HG02642 (cell line): ENCODE data around the gene IL24.
"Not testable (repeated sequence)": the region's sequence is repeated elsewhere in the genome, so short reads cannot be mapped to it uniquely, and the experiment has no call there.

Experiments
- ATAC-seq: cut with Tn5 transposase; IDR thresholded peaks from one replicate; pipeline ENCODE4 v1.9.1; 2021; ENCODE audit warnings: mild to moderate bottlenecking; ENCODE audit not compliant: unreplicated experiment, poor library complexity

The IL24 gene

GRCh38 chr1:206897175-206897574 lies at the start of gene IL24:
Gene IL24, plus strand, starts transcription at chr1:206897443. Its CDS starts 390 bp downstream, at chr1:206897833.
- ATAC-seq, result no peak

- no peak for ATAC-seq
Measured at GRCh38 chr1:206847946-206848345, 49.3 kb upstream of the IL24 start.

- no peak for ATAC-seq
Measured at GRCh38 chr1:206850401-206850800, 46.8 kb upstream of the IL24 start.

DNA sequence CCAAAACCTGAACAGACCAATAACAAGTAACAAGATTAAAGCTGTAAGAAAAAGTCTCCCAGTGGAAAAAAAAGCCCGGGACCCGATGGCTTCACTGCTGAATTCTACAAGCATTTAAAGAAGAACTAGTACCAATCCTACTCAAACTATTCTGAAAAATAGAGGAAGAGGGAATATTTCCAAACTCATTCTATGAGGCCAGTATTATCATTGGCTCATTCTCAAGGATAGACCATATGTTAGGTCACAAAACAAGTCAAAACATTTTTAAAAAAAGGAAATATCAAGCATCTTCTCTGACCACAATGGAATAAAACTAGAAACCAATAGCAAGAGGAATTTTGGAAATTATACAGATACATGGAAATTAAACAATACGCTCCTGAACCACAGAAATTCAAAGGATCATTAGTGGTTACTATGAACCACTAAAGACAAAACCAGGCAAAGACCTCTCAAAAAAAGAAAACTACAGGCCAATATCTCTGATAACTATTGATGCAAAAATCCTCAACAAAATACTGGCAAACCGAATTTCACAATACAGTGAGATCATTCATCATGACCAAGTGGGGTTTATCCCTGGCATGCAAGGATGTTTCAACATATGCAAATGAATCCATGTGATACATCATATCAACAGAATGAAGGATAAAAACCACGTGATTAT lies 45.8 kb upstream of the IL24 start:
- ATAC-seq, result no peak

DNA sequence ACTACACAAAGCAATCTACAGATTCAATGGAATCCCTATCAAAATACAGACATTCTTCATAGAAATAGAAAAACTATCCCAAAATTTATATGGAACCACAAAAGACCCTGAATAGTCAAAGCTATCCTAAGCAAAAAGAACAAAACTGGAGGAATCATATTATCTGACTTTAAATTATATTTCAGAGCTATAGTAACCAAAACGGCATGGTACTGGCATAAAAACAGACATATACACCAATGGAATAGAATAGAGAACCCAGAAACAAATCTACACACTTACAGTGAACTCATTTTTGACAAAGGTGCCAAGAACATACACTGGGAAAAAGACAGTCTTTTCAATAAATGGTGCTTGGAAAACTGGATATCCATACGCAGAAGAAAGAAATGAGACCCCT lies 44.6 kb upstream of the IL24 start:
- ATAC-seq, result not testable (repeated sequence)

GRCh38 chr1:206853696-206854095 lies 43.5 kb upstream of the IL24 start:
- ATAC-seq, result not testable (repeated sequence)

GRCh38 chr1:206854401-206855129 lies 42.7 kb upstream of the IL24 start:
- no peak for ATAC-seq

GRCh38 chr1:206855859-206856258 lies 41.4 kb upstream of the IL24 start:
- ATAC-seq, result no peak

GRCh38 chr1:206856674-206857464 lies 40.4 kb upstream of the IL24 start:
- ATAC-seq, result no peak

DNA sequence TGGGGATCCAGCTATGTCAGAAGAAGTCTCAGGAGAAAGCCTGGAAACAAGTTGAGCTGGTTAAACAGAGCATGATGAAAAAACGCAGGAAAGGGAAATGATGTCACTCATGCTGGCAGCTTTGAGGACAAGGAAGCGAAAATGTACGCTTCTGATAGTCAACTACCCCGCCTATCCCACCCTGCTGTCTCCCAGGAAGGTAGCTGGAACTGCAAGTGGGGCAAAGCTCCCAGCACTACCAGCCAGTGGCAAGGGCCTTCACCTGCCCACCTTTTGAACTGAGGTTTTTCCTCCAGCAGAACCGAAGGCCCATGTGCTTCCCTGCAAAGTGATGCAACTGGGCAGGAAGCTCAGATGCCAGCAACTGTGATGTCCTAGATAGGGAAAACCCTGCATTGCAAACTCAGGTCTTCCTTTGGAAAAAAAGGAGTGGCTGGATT lies 38.1 kb upstream of the IL24 start:
- no peak for ATAC-seq

DNA sequence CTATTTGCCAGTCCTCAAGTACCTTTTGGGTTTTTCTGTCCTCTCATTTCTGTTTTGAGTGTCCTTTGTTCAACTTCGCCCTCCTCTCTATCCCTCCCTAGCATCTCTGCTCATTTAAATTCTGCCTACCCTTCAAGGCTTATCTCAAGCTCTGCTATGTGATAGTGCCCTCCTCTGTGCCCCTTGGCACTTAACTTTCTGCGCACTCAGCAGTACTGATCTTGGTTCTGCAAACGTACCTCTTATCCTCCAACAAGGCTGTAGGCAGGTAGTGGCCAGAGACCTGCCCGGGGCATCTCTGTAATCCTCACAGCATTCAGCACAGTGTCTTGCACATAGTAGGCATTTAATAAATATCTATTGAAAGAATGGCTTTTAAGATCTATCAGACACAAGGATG lies 37.1 kb upstream of the IL24 start:
- no peak for ATAC-seq

- no peak for ATAC-seq
Measured at GRCh38 chr1:206863266-206863665, 34.0 kb upstream of the IL24 start.

GRCh38 chr1:206864939-206865671 lies 32.1 kb upstream of the IL24 start, which contains the start of gene IL20:
Gene IL20, plus strand, starts transcription at chr1:206865623. Its CDS starts 230 bp downstream, at chr1:206865853.
- no peak for ATAC-seq

DNA sequence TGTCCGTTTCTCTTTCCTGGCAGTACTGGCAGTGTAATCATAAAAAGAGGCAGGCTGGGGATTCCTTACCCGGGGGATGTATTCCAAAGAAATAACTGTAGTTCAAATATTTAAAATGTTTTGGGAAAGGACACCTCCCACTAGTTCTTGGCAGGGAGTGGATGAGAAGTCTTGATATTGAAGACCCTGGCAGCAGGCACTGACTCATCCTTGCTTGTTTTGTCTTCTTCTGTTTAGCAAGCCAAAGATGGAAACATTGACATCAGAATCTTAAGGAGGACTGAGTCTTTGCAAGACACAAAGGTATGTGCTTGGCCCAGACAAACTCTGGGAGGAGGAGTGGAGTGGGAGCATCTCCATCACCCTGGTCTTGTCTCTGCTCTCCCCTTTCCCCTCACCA lies 31.2 kb upstream of the IL24 start:
- ATAC-seq, result no peak

- no peak for ATAC-seq
Measured at GRCh38 chr1:206867239-206867638, 30.0 kb upstream of the IL24 start.

GRCh38 chr1:206867716-206868115 lies 29.5 kb upstream of the IL24 start:
- no peak for ATAC-seq

DNA sequence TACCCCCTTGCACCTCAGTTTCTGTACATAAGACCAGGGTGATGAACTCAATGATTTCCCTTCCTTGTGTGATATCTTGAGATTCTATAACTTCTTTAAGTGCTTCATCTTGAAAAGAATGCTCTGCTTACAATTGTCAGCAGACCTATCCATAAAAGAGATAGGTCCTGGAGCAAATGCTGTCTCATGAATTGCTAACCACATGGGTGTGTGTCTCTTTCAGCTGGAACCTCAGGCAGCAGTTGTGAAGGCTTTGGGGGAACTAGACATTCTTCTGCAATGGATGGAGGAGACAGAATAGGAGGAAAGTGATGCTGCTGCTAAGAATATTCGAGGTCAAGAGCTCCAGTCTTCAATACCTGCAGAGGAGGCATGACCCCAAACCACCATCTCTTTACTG lies 29.0 kb upstream of the IL24 start:
- ATAC-seq, result no peak

DNA sequence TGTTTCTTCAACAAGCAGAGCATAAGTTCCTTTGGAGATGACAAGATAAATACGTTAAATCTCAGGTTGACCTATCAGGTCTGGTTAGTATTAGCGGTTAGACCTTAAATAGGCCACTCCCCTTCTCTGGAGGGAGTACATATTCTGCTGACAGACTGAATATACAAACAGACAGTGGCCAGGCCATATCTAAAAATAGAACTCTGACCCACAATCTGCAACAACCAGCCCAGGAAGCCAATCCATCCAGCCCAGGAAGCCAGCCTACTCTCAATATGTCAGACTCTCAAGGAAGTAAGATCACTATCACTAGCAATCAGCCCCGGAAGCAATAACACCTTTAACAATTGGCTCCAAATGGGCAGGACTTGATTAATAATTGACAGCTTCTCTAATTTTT lies 25.1 kb upstream of the IL24 start:
- ATAC-seq, result no peak

- no peak for ATAC-seq
Measured at GRCh38 chr1:206873603-206874188, 23.5 kb upstream of the IL24 start.

GRCh38 chr1:206875752-206876377 lies 21.4 kb upstream of the IL24 start:
- no peak for ATAC-seq
